ENCODE data around the gene RUBCNL.
"Not testable (repeated sequence)": the region's sequence is repeated elsewhere in the genome, so short reads cannot be mapped to it uniquely, and the experiment has no call there.

The RUBCNL gene

DNA sequence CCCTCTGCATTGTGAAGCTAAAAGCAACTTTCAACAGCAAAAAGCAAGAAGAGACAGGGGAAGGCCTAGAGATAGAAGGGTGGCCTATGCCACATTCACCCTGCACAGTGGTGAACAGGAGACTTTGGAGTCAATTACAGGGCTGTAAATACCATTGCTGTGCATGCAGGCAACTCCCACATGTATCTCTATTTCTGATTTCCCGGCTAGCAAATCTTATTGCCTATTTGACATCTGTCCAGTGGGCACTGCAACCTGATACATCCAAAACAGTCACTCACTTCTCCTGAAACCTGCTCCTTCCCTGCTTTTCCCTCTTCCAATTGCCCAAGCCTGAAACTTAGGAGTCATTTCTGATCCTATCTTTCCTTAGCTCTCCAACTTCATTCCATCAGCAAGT, 13.4 kb downstream of the RUBCNL start:
- no peak for DNase-seq

DNA sequence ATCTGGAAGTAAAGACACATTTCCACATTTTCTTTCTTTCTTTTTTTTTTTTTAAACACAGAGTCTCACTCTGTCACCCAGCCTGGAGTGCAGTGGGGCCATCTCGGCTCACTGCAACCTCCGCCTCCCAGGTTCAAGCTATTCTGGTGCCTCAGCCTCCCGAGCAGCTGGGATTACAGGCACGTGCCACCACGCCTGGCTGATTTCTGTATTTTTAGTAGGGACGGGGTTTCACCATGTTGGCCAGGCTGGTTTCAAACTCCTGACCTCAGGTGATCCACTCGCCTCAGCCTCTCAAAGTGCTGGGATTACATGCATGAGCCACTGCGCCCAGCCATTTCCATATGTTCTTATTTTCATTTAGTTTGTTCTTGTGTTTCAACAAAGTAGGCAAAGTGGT, 14.1 kb downstream of the RUBCNL start:
- not testable (repeated sequence) for DNase-seq

DNA sequence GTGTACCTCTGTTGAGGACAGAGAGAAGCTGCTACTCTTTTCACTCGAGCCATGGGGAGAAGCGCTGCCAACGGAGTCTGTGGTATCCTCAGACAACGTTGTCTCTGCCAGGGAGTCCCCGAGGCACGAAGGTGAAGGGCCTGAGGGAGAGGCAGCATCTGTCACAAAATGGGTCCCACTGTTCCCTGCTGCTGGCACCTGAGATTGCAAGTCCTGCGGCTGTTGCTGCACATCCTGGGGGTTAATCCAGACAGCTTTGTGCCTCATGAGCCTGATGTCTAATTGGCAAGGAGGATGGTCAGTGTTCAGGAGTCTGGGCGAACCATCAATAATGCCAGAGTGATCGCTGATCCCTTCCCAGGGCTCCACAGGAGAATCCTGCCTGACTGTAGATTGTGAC, 15.0 kb downstream of the RUBCNL start:
- DNase-seq: no peak

GRCh38 chr13:46369506-46370277, 17.4 kb downstream of the RUBCNL start:
- no peak for DNase-seq

DNA sequence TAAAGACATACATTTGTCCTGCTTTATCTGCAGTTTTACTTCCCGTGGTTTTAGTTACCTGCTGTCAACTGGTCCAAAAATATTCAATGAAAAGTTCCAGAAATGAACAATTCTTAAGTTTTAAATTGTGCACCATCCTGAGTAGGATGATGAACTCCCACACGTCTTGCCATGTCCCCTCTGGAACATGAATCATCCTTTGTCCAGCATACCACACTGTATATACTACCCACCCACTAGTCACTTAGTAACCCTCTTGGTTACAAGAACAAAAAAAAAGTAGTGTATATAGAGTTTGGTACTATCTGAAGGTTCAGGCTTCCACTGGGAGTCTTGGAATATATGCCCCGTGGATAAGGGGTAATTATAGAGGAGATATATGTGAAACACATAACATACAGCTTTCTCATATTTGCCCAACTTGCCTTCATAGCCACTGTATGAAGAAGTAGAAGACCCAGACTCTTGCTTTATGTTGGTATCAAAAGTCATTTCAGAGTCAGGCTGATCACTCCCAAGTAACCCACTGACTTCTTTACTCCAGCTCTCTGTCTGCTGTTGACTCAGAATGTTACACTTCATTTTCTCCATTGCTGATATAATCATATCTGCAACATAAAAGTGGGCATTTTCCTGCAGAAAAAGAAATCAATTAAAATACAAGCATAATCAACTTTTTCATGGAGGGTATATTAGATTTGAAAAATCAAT, 19.3 kb downstream of the RUBCNL start:
- DNase-seq: no peak

- no peak for DNase-seq
Observed at GRCh38 chr13:46361276-46361934, 25.6 kb downstream of the RUBCNL start.

- no peak for DNase-seq
Observed at GRCh38 chr13:46360604-46361003, 26.4 kb downstream of the RUBCNL start.

- DNase-seq: no peak
Observed at GRCh38 chr13:46359714-46360113, 27.3 kb downstream of the RUBCNL start.

DNA sequence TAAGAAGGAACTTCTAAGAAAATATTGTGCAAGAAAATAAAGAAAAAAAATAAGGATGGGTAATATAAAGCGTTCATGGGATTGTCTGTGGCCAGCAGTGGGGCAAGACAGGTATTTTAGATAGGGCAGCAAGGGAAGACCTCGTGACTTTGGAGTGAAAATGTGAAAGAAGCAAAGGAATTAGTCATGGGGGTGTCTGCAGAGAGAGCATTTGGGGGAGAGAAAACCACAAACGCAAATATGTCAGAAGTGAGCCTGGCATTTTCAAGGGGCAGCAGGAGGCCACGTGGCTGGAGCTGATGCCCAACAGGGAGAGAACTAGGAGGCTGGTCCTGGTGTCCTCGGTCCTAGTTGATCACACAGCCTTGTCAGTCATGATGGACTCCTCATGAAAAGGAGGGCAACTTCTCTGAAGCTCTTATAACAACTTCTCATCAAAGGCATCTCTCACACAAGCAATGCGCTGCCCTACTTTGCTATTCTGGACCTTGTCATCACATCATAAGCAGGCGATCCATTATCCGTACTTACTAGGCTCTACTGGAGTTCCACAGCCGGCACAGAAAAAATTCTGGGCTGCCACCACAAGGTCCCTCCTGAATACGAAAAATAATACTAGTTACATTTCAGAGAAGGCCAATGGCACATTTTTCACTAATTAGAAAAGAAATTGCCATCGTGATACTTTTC, 31.0 kb downstream of the RUBCNL start:
- DNase-seq: no peak

GRCh38 chr13:46355088-46355468, 32.0 kb downstream of the RUBCNL start:
- DNase-seq: no peak

GRCh38 chr13:46354156-46355087, 32.6 kb downstream of the RUBCNL start:
- no peak for DNase-seq

GRCh38 chr13:46352805-46353204, 34.2 kb downstream of the RUBCNL start:
- DNase-seq: no peak

DNA sequence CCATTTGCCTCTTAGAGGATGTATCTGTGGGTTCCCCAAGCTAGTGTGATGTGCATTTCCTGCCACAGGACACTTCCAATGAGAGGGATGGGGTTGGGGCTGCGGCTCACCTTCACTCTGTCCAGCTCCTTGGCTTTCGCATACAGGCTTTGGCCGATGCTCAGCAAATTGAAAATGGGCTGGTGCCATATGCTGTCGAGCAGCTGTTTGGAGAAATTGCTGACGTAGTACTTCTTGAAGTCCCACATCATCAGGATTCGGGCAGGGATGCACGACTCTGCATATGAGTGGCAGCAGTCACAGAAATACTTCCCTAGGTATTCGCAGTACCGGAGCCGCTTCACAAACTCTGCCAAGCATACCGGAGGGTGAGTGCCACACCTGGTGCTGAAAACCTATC, 37.0 kb downstream of the RUBCNL start:
- no peak for DNase-seq

DNA sequence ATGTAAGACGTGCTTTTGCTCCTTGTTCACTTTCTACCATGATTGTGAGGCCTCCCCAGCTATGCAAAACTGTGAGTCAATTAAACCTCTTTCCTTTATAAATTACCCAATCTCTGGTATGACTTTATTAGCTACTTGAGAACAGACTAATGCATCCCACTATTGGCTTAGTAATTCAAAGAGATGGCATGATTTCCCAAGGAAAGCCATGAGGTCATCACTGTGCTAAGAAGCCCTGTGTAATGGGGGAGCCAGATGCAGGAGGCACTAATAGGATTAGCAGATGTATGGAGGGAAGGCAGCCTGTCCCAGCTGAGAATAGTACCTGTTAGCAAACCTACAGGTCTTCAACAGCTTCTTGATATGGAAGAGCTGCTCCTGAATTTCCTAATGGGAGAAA, 38.1 kb downstream of the RUBCNL start:
- DNase-seq: no peak

DNA sequence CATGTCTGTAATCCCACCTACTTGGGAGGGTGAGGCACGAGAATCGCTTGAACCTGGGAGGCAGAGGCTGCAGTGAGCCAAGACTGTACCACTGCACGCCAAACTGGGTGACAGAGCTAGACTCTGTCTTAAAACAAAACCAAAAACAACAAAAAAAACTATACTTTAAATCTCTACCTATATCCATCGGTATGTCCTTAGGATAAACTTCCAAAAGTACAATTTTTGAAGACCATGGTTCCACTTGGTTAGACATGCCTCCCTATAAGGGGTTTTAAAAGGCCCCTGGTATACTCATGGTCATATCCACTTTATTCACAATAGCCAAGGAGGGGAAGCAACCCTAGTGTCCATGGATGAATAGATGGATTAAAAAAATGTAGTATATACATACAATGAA, 39.8 kb downstream of the RUBCNL start:
- DNase-seq: no peak

DNA sequence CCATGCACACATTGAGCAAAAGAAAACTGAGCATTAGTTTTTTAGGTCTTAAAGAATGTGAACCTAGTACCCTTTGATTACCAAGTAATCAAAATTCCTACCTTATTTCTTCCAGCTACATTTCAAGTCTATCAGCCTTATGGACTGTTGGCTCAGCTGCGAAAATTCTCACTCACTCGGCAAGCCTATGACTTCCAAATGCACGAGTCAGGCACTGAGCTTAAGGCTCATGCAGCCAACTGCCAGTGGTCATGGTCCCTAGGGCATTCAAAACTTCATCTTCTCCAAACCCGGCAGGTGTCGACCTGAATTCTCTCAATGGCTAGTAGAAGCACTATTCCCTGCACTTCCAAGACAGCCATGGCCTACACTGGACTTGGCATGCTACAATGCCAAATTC, 41.2 kb downstream of the RUBCNL start:
- DNase-seq: no peak

DNA sequence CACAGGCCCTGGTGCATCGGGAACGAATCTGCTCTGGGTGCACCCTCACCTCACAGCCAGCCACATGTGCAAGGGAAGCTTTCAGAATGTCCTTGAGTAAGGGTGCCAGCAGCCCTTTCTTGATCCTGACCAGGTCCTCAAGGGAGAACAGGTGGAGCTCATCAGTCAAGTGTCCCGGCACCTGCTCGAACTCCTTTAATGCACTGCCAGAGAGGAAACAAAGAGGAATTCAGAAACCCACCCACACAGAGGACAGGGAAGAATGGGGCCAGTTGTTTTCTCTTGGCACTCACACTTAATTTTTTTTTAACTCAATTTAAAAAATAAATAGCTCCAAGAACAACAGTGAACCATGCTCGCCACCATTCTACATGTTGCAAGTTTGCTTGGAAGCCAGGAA, 41.7 kb downstream of the RUBCNL start:
- DNase-seq: no peak

GRCh38 chr13:46343279-46343994, 43.6 kb downstream of the RUBCNL start:
- DNase-seq: no peak

GRCh38 chr13:46342538-46342937, 44.5 kb downstream of the RUBCNL start:
- DNase-seq: no peak

- no peak for DNase-seq
Observed at GRCh38 chr13:46341112-46341711, 45.8 kb downstream of the RUBCNL start.

- no peak for DNase-seq
Observed at GRCh38 chr13:46340631-46341111, 46.4 kb downstream of the RUBCNL start.
